ENCODE data around the gene RASGRP2.
A peak's percentile ranks its signal among the peaks of the same experiment; 100 is the strongest.

The RASGRP2 gene

GRCh38 chr11:64753380-64754123, 9.6 kb upstream of the RASGRP2 start:
- Mint-ChIP-seq H3K27ac (no peak overlapping the region), H3K4me3 (no peak overlapping the region), H3K9me3 (no peaks in the 10 kb centered on the region), H3K36me3 (peaks cover 13% of the 10 kb centered on the region), H3K4me1 (peaks cover 40% of the 10 kb centered on the region), H3K27me3 (no peaks in the 10 kb centered on the region)

GRCh38 chr11:64753019-64753379, 9.1 kb upstream of the RASGRP2 start:
- Mint-ChIP-seq H3K36me3 (peaks cover 13% of the 10 kb centered on the region), H3K27me3 (no peaks in the 10 kb centered on the region), H3K9me3 (no peaks in the 10 kb centered on the region), H3K4me1 (peaks cover 43% of the 10 kb centered on the region), H3K4me3 (no peak overlapping the region), H3K27ac (no peak overlapping the region)

GRCh38 chr11:64752175-64752970, 8.4 kb upstream of the RASGRP2 start:
- Mint-ChIP-seq H3K9me3 (no peaks in the 10 kb centered on the region), H3K27me3 (no peaks in the 10 kb centered on the region), H3K27ac (no peak overlapping the region), H3K36me3 (peaks cover 13% of the 10 kb centered on the region), H3K4me1 (peaks cover 40% of the 10 kb centered on the region), H3K4me3 (no peak overlapping the region)

- Mint-ChIP-seq H3K27me3 (no peaks in the 10 kb centered on the region), H3K4me1 (peaks cover 36% of the 10 kb centered on the region), H3K36me3 (peaks cover 13% of the 10 kb centered on the region), H3K4me3 (no peak overlapping the region), H3K9me3 (no peaks in the 10 kb centered on the region), H3K27ac (no peak overlapping the region)
These were observed 7.6 kb upstream of the RASGRP2 start for GRCh38 chr11:64751580-64751979.

GRCh38 chr11:64751136-64751535, 7.2 kb upstream of the RASGRP2 start:
- H3K27ac Mint-ChIP-seq, result no peak overlapping the region
- no peaks in the 10 kb centered on the region for H3K27me3 Mint-ChIP-seq
- H3K9me3 Mint-ChIP-seq, result no peaks in the 10 kb centered on the region
- peaks cover 13% of the 10 kb centered on the region for H3K36me3 Mint-ChIP-seq
- peaks cover 38% of the 10 kb centered on the region for H3K4me1 Mint-ChIP-seq
- no peak overlapping the region for H3K4me3 Mint-ChIP-seq

- Mint-ChIP-seq H3K36me3 (peaks cover 13% of the 10 kb centered on the region), H3K4me1 (peaks cover 39% of the 10 kb centered on the region), H3K9me3 (no peaks in the 10 kb centered on the region), H3K27me3 (no peaks in the 10 kb centered on the region), H3K4me3 (no peak overlapping the region), H3K27ac (peak overlapping the region; percentile 73)
These were observed 6.6 kb upstream of the RASGRP2 start for GRCh38 chr11:64750361-64751054.

- no peaks in the 10 kb centered on the region for H3K27me3 Mint-ChIP-seq
- peaks cover 13% of the 10 kb centered on the region for H3K36me3 Mint-ChIP-seq
- no peak overlapping the region for H3K4me3 Mint-ChIP-seq
- H3K4me1 Mint-ChIP-seq, result peaks cover 45% of the 10 kb centered on the region
- peak overlapping the region; percentile 82 for H3K27ac Mint-ChIP-seq
- H3K9me3 Mint-ChIP-seq, result no peaks in the 10 kb centered on the region
These were observed 4.2 kb upstream of the RASGRP2 start for GRCh38 chr11:64747961-64748665.

GRCh38 chr11:64746486-64746885, 2.5 kb upstream of the RASGRP2 start:
- no peaks in the 10 kb centered on the region for H3K9me3 Mint-ChIP-seq
- peaks cover 3% of the 10 kb centered on the region for H3K36me3 Mint-ChIP-seq
- no peaks in the 10 kb centered on the region for H3K27me3 Mint-ChIP-seq
- H3K27ac Mint-ChIP-seq, result no peak overlapping the region
- H3K4me1 Mint-ChIP-seq, result peaks cover 36% of the 10 kb centered on the region
- no peak overlapping the region for H3K4me3 Mint-ChIP-seq

GRCh38 chr11:64745521-64746328, 1.8 kb upstream of the RASGRP2 start:
- Mint-ChIP-seq H3K4me3 (peak overlapping the region; percentile 85), H3K36me3 (peaks cover 3% of the 10 kb centered on the region), H3K27ac (peak overlapping the region; percentile 62), H3K9me3 (no peaks in the 10 kb centered on the region), H3K4me1 (peaks cover 36% of the 10 kb centered on the region), H3K27me3 (no peaks in the 10 kb centered on the region)

- peaks cover 36% of the 10 kb centered on the region for H3K4me1 Mint-ChIP-seq
- H3K27me3 Mint-ChIP-seq, result no peaks in the 10 kb centered on the region
- peaks cover 2% of the 10 kb centered on the region for H3K36me3 Mint-ChIP-seq
- peak overlapping the region; percentile 85 for H3K4me3 Mint-ChIP-seq
- H3K27ac Mint-ChIP-seq, result peak overlapping the region; percentile 62
- H3K9me3 Mint-ChIP-seq, result no peaks in the 10 kb centered on the region
These were observed 1.2 kb upstream of the RASGRP2 start for GRCh38 chr11:64745189-64745520.

- Mint-ChIP-seq H3K4me1 (peaks cover 36% of the 10 kb centered on the region), H3K4me3 (peak overlapping the region; percentile 85), H3K27ac (peak overlapping the region; percentile 89), H3K27me3 (no peaks in the 10 kb centered on the region), H3K36me3 (no peaks in the 10 kb centered on the region), H3K9me3 (no peaks in the 10 kb centered on the region)
These were observed 724 bp upstream of the RASGRP2 start for GRCh38 chr11:64744544-64745188.

GRCh38 chr11:64742889-64743590, 902 bp downstream of the RASGRP2 start:
- peaks cover under 1% of the 10 kb centered on the region for H3K36me3 Mint-ChIP-seq
- H3K27ac Mint-ChIP-seq, result no peak overlapping the region
- H3K4me1 Mint-ChIP-seq, result peaks cover 38% of the 10 kb centered on the region
- H3K9me3 Mint-ChIP-seq, result no peaks in the 10 kb centered on the region
- H3K4me3 Mint-ChIP-seq, result peak overlapping the region; percentile 85
- no peaks in the 10 kb centered on the region for H3K27me3 Mint-ChIP-seq

GRCh38 chr11:64742087-64742888, 1.7 kb downstream of the RASGRP2 start:
- Mint-ChIP-seq H3K9me3 (no peaks in the 10 kb centered on the region), H3K4me1 (peaks cover 39% of the 10 kb centered on the region), H3K27ac (peak overlapping the region; percentile 8), H3K36me3 (peaks cover 2% of the 10 kb centered on the region), H3K4me3 (peak overlapping the region; percentile 69), H3K27me3 (no peaks in the 10 kb centered on the region)

Measured in activated naive CD4-positive, alpha-beta T cell treated with anti-CD3 and anti-CD28 coated beads, Interleukin-2, amount 50 U/mL, for 24 hours (primary cell).